DND-41 (cell line): Measurements from ENCODE around the gene B3GLCT.

Source experiments
- EZH2 ChIP-seq: IDR thresholded peaks from 3 replicates; pipeline ENCODE4 v1.6.1; 2012; ENCODE audit warnings: borderline replicate concordance, low read depth, mild to moderate bottlenecking, moderate library complexity, low read length, inconsistent platforms; ENCODE audit not compliant: severe bottlenecking
- TF ChIP-seq, protein P1 (sequence below): IDR thresholded peaks from 2 replicates; pipeline ENCODE4 v1.5.1; 2012; ENCODE audit warnings: borderline replicate concordance, low read length, moderate library complexity, mild to moderate bottlenecking; ENCODE audit not compliant: poor library complexity, severe bottlenecking; ENCODE audit errors: extremely low read depth

DNA sequence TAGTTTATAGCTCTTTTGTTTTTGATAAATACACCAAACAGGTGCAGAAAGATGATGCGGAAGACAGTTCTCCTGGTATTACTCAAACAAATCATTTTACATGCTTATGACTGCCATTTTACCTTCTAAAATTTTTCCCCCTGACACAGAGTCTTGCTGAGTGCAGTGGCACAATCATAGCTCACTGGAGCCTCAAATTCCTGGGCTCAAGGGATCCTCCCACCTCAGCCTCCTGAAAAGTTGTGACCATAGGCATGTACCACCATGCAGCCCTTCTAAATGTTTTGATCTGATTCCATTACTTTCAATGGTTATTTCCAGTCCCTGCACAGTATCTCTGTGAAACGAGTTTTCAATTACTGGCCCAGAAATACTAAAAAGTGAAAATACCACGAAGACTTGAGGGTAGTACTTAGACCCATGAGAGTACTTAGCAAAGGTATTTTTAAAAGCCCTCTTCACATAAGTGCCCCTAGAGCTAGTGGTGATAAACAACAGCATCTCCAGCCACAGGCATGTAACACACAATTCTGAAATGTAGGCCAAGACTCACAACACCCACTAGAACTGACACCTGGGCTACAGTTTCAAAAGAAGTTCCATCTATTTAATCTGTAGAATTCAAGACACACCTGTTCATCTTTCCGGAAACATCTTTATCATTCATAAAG is 49.3 kb upstream of the B3GLCT start:
- TF ChIP-seq, protein P1, sequence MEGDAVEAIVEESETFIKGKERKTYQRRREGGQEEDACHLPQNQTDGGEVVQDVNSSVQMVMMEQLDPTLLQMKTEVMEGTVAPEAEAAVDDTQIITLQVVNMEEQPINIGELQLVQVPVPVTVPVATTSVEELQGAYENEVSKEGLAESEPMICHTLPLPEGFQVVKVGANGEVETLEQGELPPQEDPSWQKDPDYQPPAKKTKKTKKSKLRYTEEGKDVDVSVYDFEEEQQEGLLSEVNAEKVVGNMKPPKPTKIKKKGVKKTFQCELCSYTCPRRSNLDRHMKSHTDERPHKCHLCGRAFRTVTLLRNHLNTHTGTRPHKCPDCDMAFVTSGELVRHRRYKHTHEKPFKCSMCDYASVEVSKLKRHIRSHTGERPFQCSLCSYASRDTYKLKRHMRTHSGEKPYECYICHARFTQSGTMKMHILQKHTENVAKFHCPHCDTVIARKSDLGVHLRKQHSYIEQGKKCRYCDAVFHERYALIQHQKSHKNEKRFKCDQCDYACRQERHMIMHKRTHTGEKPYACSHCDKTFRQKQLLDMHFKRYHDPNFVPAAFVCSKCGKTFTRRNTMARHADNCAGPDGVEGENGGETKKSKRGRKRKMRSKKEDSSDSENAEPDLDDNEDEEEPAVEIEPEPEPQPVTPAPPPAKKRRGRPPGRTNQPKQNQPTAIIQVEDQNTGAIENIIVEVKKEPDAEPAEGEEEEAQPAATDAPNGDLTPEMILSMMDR, result no peak
- no peak for TF ChIP-seq EZH2
